Left renal pelvis (tissue), 4 donors: ENCODE data around the gene HSPG2. TPM values are rescaled to one million over a fixed set of nuclear protein-coding genes. Genes with fewer than 3 reads are reported as not detected.
"Not testable (repeated sequence)": the region's sequence is repeated elsewhere in the genome, so short reads cannot be mapped to it uniquely, and the experiment has no call there.

Experiments
- DNase-seq, 4 donors: peaks; one replicate each; pipeline ENCODE4 v3.0.0-alpha.2; 2013; ENCODE audit warnings: low read depth in 4 of 4, low spot score in 3 of 4
- polyA plus RNA-seq, 4 donors: library from polyadenylated mRNA; unstranded; fragments of 120-200 nt; gene quantifications; one replicate each; pipeline ENCODE4 v1.2.1, GENCODE V29; 2013; ENCODE audit not compliant: insufficient read length in 4 of 4

Gene HSPG2
- polyA plus RNA-seq, 4 donors = 130 to 209 (median 182) TPM

- DNase-seq = no peak
Observed at GRCh38 chr1:21956720-21957552, 19.8 kb upstream of the HSPG2 start.

GRCh38 chr1:21955501-21956281 is 18.6 kb upstream of the HSPG2 start:
- DNase-seq = no peak

- no peak for DNase-seq
Observed at GRCh38 chr1:21955058-21955457, 17.9 kb upstream of the HSPG2 start.

GRCh38 chr1:21952786-21953520 is 15.8 kb upstream of the HSPG2 start:
- no peak for DNase-seq

- DNase-seq = no peak
Observed at GRCh38 chr1:21951226-21951870, 14.2 kb upstream of the HSPG2 start.

GRCh38 chr1:21950734-21951133 is 13.6 kb upstream of the HSPG2 start:
- DNase-seq = no peak

- no peak for DNase-seq
Observed at GRCh38 chr1:21946836-21947587, 9.9 kb upstream of the HSPG2 start.

GRCh38 chr1:21944733-21945073 is 7.6 kb upstream of the HSPG2 start:
- no peak for DNase-seq

GRCh38 chr1:21942959-21943640 is 6.0 kb upstream of the HSPG2 start:
- not testable (repeated sequence) for DNase-seq

GRCh38 chr1:21942464-21942863 is 5.4 kb upstream of the HSPG2 start:
- DNase-seq = no peak

GRCh38 chr1:21941370-21941769 is 4.3 kb upstream of the HSPG2 start:
- no peak for DNase-seq

- no peak for DNase-seq
Observed at GRCh38 chr1:21940492-21940891, 3.4 kb upstream of the HSPG2 start.

- DNase-seq = peak in 1 of 4 donors; percentile 50
Observed at GRCh38 chr1:21939650-21940374, 2.7 kb upstream of the HSPG2 start.

- no peak for DNase-seq
Observed at GRCh38 chr1:21938732-21939538, 1.8 kb upstream of the HSPG2 start.

- peak in 2 of 4 donors; percentile 77 to 81 for DNase-seq
Observed at GRCh38 chr1:21937372-21938121, 437 bp upstream of the HSPG2 start.

GRCh38 chr1:21936366-21937031 is 611 bp downstream of the HSPG2 start:
- no peak for DNase-seq

GRCh38 chr1:21935891-21936365 is 1.2 kb downstream of the HSPG2 start:
- no peak for DNase-seq
